ENCODE results near the gene ADARB2. TPM values are rescaled to one million over a fixed set of nuclear protein-coding genes. Genes with fewer than 3 reads are reported as not detected.

The ADARB2 gene
- polyA plus RNA-seq, 1 of the 3 experiments (the other 2 are of a cell fraction): not detected

GRCh38 chr10:1572519-1573333 is 164.6 kb downstream of the ADARB2 start:
- no peaks in the 10 kb centered on the region for H3K27me3 ChIP-seq (ENCODE audit: insufficient read depth)
- no peak for DNase-seq
- no peaks in the 10 kb centered on the region for H3K36me3 ChIP-seq (replicated peaks in 1 of 2; ENCODE audit: control insufficient read depth in 1 of 2, insufficient read depth in 2 of 2, low read length in 1 of 2)
- no peaks in the 10 kb centered on the region for H4K20me1 ChIP-seq (ENCODE audit: insufficient read depth)
- CTCF ChIA-PET: interaction anchor here (0.6 kb wide), 1 partner anchor 11 kb away, joined by 3 read pairs; no protein-coding TSS in a partner anchor
- no peak for TF ChIP-seq SMC3 (IDR thresholded peaks at IDR 0.05; ENCODE audit: low read depth, low read length)
- TF ChIP-seq CHD2 (IDR thresholded peaks at IDR 0.05; ENCODE audit: low read length, partially characterized antibody): no peak
- TF ChIP-seq MAX (IDR thresholded peaks at IDR 0.05; ENCODE audit: low read depth): no peak
- TF ChIP-seq EZH2phosphoT487 (IDR thresholded peaks at IDR 0.05; ENCODE audit: borderline replicate concordance, low read depth): no peak
- TF ChIP-seq TCF12 (IDR thresholded peaks at IDR 0.05): no peak
- no peak for TF ChIP-seq YY1 (IDR thresholded peaks at IDR 0.05; ENCODE audit: low read depth)
- TF ChIP-seq RCOR1 (IDR thresholded peaks at IDR 0.05; ENCODE audit: low read length): no peak
- no peak for TF ChIP-seq SIN3A (IDR thresholded peaks at IDR 0.05; ENCODE audit: borderline replicate concordance, low read depth, low read length)
- TF ChIP-seq POLR2AphosphoS5 (IDR thresholded peaks at IDR 0.05; ENCODE audit: low read depth, low read length): no peak
- no peak for TF ChIP-seq MXI1 (IDR thresholded peaks at IDR 0.05; ENCODE audit: low read depth, low read length)
- no peak for TF ChIP-seq PBX3 (IDR thresholded peaks at IDR 0.05)
- no peak for TF ChIP-seq NRF1 (IDR thresholded peaks at IDR 0.05; ENCODE audit: low read depth, low read length)
- no peak for TF ChIP-seq GATA2 (CRISPR knock-in tag; IDR thresholded peaks at IDR 0.05)
- POLR2A ChIA-PET: no interaction called here
- no peaks in the 10 kb centered on the region for H3K9me2 ChIP-seq
- H3K4me3 ChIP-seq (ENCODE audit: low read depth in 2 of 2, low read length in 1 of 2): no peak overlapping the region
- no peak overlapping the region for H3K9ac ChIP-seq
- no peak overlapping the region for H2AFZ ChIP-seq (ENCODE audit: low read depth)
- no peaks in the 10 kb centered on the region for H3F3A ChIP-seq (replicated peaks; ENCODE audit: insufficient read depth)
- 50% methylated on average over 10 of the region's 10 CpGs for WGBS (ENCODE audit: low lambda C conversion rate)
- no peaks in the 10 kb centered on the region for H3K79me2 ChIP-seq (ENCODE audit: insufficient read depth)
- no peaks in the 10 kb centered on the region for H3K9me3 ChIP-seq
- H3K4me1 ChIP-seq (ENCODE audit: control insufficient read depth in 1 of 2, insufficient read depth in 2 of 2, low read depth in 1 of 2, low read length in 1 of 2): peaks cover 0 to 6% of the 10 kb centered on the region in 2 experiments; a peak in 1 of 4 replicates
- H3K27ac ChIP-seq (ENCODE audit: low read depth in 2 of 2, low read length in 1 of 2): no peak overlapping the region
- no peak overlapping the region for H3K4me2 ChIP-seq

GRCh38 chr10:1571587-1572237 is 165.6 kb downstream of the ADARB2 start:
- H2AFZ ChIP-seq (ENCODE audit: low read depth): no peak overlapping the region
- no peak overlapping the region for H3K4me2 ChIP-seq
- H3K4me3 ChIP-seq (ENCODE audit: low read depth in 2 of 2, low read length in 1 of 2): no peak overlapping the region
- H3K9me3 ChIP-seq: no peaks in the 10 kb centered on the region
- no peaks in the 10 kb centered on the region for H3K27me3 ChIP-seq (ENCODE audit: insufficient read depth)
- CTCF ChIA-PET: no interaction called here
- no peak for DNase-seq
- H4K20me1 ChIP-seq (ENCODE audit: insufficient read depth): no peaks in the 10 kb centered on the region
- H3K9ac ChIP-seq: no peak overlapping the region
- H3F3A ChIP-seq (replicated peaks; ENCODE audit: insufficient read depth): no peaks in the 10 kb centered on the region
- no peak overlapping the region for H3K27ac ChIP-seq (ENCODE audit: low read depth in 2 of 2, low read length in 1 of 2)
- H3K9me2 ChIP-seq: no peaks in the 10 kb centered on the region
- H3K4me1 ChIP-seq (ENCODE audit: control insufficient read depth in 1 of 2, insufficient read depth in 2 of 2, low read depth in 1 of 2, low read length in 1 of 2): peaks cover 0 to 2% of the 10 kb centered on the region in 2 experiments; a peak in 1 of 4 replicates
- H3K79me2 ChIP-seq (ENCODE audit: insufficient read depth): no peaks in the 10 kb centered on the region
- 34% methylated on average over 4 of the region's 4 CpGs for WGBS (ENCODE audit: low lambda C conversion rate)
- POLR2A ChIA-PET: no interaction called here
- H3K36me3 ChIP-seq (replicated peaks in 1 of 2; ENCODE audit: control insufficient read depth in 1 of 2, insufficient read depth in 2 of 2, low read length in 1 of 2): no peaks in the 10 kb centered on the region
- no peak for TF ChIP-seq USF2 (IDR thresholded peaks at IDR 0.05; ENCODE audit: borderline replicate concordance, low read depth, low read length)
- TF ChIP-seq RCOR1 (IDR thresholded peaks at IDR 0.05; ENCODE audit: low read length): no peak
- TF ChIP-seq PBX3 (IDR thresholded peaks at IDR 0.05): no peak
- TF ChIP-seq, protein P1, sequence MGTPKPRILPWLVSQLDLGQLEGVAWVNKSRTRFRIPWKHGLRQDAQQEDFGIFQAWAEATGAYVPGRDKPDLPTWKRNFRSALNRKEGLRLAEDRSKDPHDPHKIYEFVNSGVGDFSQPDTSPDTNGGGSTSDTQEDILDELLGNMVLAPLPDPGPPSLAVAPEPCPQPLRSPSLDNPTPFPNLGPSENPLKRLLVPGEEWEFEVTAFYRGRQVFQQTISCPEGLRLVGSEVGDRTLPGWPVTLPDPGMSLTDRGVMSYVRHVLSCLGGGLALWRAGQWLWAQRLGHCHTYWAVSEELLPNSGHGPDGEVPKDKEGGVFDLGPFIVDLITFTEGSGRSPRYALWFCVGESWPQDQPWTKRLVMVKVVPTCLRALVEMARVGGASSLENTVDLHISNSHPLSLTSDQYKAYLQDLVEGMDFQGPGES (IDR thresholded peaks at IDR 0.05; ENCODE audit: low read depth, low read length): no peak
- TF ChIP-seq ELF1 (IDR thresholded peaks at IDR 0.05): no peak
- no peak for TF ChIP-seq USF1 (IDR thresholded peaks at IDR 0.05; ENCODE audit: borderline replicate concordance, low read depth)
- TF ChIP-seq TAF1 (IDR thresholded peaks at IDR 0.05; ENCODE audit: borderline replicate concordance, low read depth, low read length): no peak
- TF ChIP-seq TCF12 (IDR thresholded peaks at IDR 0.05): no peak
- no peak for TF ChIP-seq SIN3A (IDR thresholded peaks at IDR 0.05; ENCODE audit: borderline replicate concordance, low read depth, low read length)
- no peak for TF ChIP-seq EP300 (IDR thresholded peaks at IDR 0.05; ENCODE audit: borderline replicate concordance in 1 of 2, low read depth in 1 of 2, low read length in 1 of 2)
